HEK293T (cell line): ENCODE data around the gene POLR1A.

ENCODE experiments used
- BHLHE40 ChIP-seq: fragments of 450-650 bp; IDR thresholded peaks from 2 replicates; pipeline ENCODE4 v1.6.1; 2016; ENCODE audit warnings: mild to moderate bottlenecking, moderate library complexity, borderline replicate concordance
- ELF4 ChIP-seq: fragments of 450-650 bp; IDR thresholded peaks from 2 replicates; pipeline ENCODE4 v1.6.1; 2017; ENCODE audit warnings: antibody characterized with exemption
- FOXM1 ChIP-seq: fragments of 450-650 bp; IDR thresholded peaks from 2 replicates; pipeline ENCODE4 v1.6.1; 2017; ENCODE audit warnings: mild to moderate bottlenecking, borderline replicate concordance
- L3MBTL2 ChIP-seq: fragments of 450-650 bp; conservative IDR thresholded peaks from 2 replicates; pipeline ENCODE4 v1.6.1; 2016; ENCODE audit warnings: mild to moderate bottlenecking
- LEF1 ChIP-seq: fragments of 450-650 bp; IDR thresholded peaks from 2 replicates; pipeline ENCODE4 v1.6.1; 2017; ENCODE audit warnings: mild to moderate bottlenecking, borderline replicate concordance
- SP1 ChIP-seq: fragments of 450-650 bp; IDR thresholded peaks from 2 replicates; pipeline ENCODE4 v1.6.1; 2017
- TARDBP ChIP-seq: fragments of 450-650 bp; IDR thresholded peaks from 2 replicates; pipeline ENCODE4 v1.6.1; 2016
- ZNF384 ChIP-seq: fragments of 450-650 bp; IDR thresholded peaks from 2 replicates; pipeline ENCODE4 v1.6.1; 2016

DNA sequence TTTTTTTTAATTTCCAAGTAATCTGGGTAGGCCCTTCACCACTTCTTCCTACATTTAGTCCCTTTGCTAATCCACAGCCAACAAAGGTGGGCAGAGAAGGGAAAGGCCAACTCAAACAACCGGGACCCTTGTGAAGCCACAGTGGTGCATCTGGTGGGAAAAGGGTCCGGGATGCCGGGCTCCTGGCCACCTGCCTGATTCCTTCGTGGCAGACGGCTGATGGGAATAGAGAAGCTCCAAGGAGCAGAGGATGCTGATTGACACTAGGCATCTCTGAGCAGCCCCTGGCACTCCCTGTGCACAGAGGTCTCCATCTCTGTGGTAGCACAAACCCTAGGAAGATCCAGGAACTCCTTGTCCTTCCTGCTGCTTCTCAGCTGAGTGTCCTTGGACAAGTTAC is 37.0 kb downstream of the POLR1A start:
- TF ChIP-seq SP1 (no peak), TARDBP (no peak), L3MBTL2 (no peak), BHLHE40 (no peak), FOXM1 (no peak), LEF1 (no peak), ELF4 (no peak), ZNF384 (no peak)
